Cardiac muscle cell (in vitro differentiated cells and primary cell): ENCODE measurements around the gene USP6NL. TPM values are rescaled to one million over a fixed set of nuclear protein-coding genes. Genes with fewer than 3 reads are reported as not detected.

Source experiments
- DNase-seq, 2 donors: peaks; one replicate each; pipeline versions ENCODE4 v3.0.0 to v3.0.0-alpha.2; 2010 to 2017; ENCODE audit warnings: low read depth in 1 of 2, low spot score in 1 of 2
- H3K27ac ChIP-seq: fragments of 200-600 bp; sonication (generic); 2 replicates; pipeline ENCODE4 v1.5.1; 2016
- H3K27me3 ChIP-seq: fragments of 200-600 bp; sonication (generic); 2 replicates; pipeline ENCODE4 v1.6.0; 2016; ENCODE audit warnings: control low read depth
- H3K36me3 ChIP-seq: fragments of 200-600 bp; sonication (generic); 2 replicates; pipeline ENCODE4 v1.5.1; 2016; ENCODE audit warnings: control low read depth
- H3K4me1 ChIP-seq: fragments of 200-600 bp; sonication (generic); 2 replicates; pipeline ENCODE4 v1.8.1; 2017; ENCODE audit warnings: low read depth, mild to moderate bottlenecking, mixed run types
- H3K4me3 ChIP-seq: fragments of 200-600 bp; sonication (generic); 2 replicates; pipeline ENCODE4 v1.5.1; 2016; ENCODE audit warnings: mild to moderate bottlenecking
- H3K9me3 ChIP-seq: fragments of 200-600 bp; sonication (generic); 2 replicates; pipeline ENCODE4 v1.5.1; 2017; ENCODE audit warnings: low read depth, mild to moderate bottlenecking, control low read depth
- polyA plus RNA-seq: library from polyadenylated mRNA; unstranded; fragments of >200 nt; fragmentation: Nextera tagmentation; extraction: Ambion mirVana; gene quantifications from 2 replicates; pipeline ENCODE4 v1.2.1, GENCODE V29; 2016
- total RNA-seq: library from RNA; depleted of rRNA; stranded (reverse); fragments of >200 nt; gene quantifications from 2 replicates; pipeline ENCODE4 v1.2.3, GENCODE V29; 2016
- TF ChIP-seq, protein P1 (sequence below): IDR thresholded peaks from 2 replicates; pipeline ENCODE4 v1.5.1; 2012; ENCODE audit warnings: low read depth, mild to moderate bottlenecking, low read length

The USP6NL gene
- total and polyA plus RNA-seq, 2 experiments from 2014 or later = 13.6 to 25.4 TPM

DNA sequence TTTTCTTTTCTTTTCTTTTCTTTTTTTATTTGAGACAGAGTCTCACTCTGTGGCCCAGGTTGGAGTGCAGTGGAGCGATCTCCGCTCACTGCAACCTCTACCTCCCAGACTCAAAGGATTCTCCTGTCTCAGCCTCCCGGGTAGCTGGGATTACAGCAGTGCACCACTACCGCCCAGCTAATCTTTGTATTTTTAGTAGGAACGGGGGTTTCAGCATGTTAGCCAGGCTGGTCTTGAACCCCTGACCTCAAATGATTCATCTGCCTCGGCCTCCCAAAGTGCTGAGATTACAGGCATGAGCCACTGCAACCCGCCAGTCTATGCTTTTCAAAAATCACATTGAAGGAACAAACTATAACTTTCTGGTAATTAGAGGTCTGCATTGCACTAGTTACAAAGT, 2.4 kb downstream of the USP6NL start:
- Histone ChIP-seq H3K4me3 (no peak overlapping the region), H3K9me3 (no peaks in the 10 kb centered on the region), H3K36me3 (no peaks in the 10 kb centered on the region), H3K27ac (no peak overlapping the region), H3K27me3 (no peaks in the 10 kb centered on the region), H3K4me1 (peaks cover 10% of the 10 kb centered on the region)
- TF ChIP-seq, protein P1, sequence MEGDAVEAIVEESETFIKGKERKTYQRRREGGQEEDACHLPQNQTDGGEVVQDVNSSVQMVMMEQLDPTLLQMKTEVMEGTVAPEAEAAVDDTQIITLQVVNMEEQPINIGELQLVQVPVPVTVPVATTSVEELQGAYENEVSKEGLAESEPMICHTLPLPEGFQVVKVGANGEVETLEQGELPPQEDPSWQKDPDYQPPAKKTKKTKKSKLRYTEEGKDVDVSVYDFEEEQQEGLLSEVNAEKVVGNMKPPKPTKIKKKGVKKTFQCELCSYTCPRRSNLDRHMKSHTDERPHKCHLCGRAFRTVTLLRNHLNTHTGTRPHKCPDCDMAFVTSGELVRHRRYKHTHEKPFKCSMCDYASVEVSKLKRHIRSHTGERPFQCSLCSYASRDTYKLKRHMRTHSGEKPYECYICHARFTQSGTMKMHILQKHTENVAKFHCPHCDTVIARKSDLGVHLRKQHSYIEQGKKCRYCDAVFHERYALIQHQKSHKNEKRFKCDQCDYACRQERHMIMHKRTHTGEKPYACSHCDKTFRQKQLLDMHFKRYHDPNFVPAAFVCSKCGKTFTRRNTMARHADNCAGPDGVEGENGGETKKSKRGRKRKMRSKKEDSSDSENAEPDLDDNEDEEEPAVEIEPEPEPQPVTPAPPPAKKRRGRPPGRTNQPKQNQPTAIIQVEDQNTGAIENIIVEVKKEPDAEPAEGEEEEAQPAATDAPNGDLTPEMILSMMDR = no peak
- no peak for DNase-seq

DNA sequence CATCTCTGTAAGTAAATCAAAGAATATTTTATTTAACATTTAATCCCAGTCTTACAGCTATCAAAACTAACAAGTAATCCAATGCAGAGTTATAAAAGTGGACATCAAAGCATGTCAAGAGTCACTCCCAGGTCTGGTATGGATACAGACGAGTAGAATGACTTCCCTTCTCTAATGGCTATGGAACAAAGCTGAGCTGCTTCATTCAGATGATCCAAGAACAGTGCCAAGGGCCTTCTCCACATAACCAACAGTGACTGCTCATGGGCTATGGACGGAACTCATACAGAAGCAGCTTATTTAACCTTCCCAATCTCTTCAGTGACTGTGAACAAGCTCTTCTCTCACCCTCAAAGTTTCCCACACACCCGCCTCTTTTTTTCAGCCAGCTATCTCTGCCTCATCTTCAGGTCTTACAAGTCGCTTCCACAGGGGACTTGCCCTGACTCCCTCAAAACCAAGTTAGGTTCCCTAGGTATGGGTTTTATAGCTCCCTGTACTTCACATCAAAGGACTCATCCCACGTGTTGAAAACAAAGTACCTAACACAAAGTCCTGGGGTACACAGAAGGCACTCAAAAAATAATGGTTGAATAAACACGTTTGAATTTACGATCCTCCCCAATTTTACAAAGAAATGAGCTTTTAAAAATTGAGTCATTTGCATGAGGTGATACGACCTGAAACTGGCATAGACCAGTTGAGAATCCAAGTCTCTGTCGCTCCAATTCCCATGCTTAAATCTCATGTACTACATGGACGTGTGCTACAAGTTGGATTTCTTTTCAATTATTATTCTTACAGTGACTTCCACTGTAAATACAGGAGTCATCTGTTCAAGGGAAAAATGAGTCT, 3.1 kb downstream of the USP6NL start:
- TF ChIP-seq, protein P1 = no peak
- H3K4me1 ChIP-seq = peaks cover 17% of the 10 kb centered on the region
- no peaks in the 10 kb centered on the region for H3K9me3 ChIP-seq
- H3K4me3 ChIP-seq = no peak overlapping the region
- no peak for DNase-seq
- no peaks in the 10 kb centered on the region for H3K27me3 ChIP-seq
- H3K27ac ChIP-seq = no peak overlapping the region
- no peaks in the 10 kb centered on the region for H3K36me3 ChIP-seq

DNA sequence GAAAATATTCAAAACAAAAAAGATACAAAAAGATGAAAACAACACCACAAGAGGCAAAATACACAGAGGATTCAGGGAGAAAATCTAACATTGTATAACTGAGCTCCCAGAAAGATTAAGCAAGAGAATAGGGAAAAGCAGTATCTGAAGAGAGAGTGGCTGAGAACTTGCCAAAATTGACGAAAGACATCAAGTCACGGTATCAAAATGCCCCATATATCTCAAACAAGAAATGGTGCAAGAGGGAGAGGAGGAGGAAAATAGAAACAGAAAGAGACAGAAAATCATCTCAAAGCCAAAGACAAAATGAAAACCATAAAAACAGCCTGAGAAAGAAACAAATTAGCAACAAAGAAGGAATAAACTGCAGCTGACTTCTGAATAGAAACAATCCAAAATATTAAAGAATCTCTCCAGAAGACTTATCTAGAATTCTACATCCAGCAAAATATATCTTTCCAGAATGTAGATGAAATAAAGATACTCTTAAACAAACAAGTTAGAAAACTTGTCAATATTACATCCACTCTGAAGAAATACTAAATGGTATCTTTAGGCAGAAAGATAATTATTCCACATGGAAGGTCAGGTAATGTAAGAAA, 5.5 kb downstream of the USP6NL start:
- Histone ChIP-seq H3K27ac (no peak overlapping the region), H3K27me3 (no peaks in the 10 kb centered on the region), H3K36me3 (no peaks in the 10 kb centered on the region), H3K9me3 (no peaks in the 10 kb centered on the region), H3K4me1 (peaks cover 26% of the 10 kb centered on the region), H3K4me3 (no peak overlapping the region)
- TF ChIP-seq, protein P1 = no peak
- DNase-seq = peak in 1 of 2 donors; percentile 61

DNA sequence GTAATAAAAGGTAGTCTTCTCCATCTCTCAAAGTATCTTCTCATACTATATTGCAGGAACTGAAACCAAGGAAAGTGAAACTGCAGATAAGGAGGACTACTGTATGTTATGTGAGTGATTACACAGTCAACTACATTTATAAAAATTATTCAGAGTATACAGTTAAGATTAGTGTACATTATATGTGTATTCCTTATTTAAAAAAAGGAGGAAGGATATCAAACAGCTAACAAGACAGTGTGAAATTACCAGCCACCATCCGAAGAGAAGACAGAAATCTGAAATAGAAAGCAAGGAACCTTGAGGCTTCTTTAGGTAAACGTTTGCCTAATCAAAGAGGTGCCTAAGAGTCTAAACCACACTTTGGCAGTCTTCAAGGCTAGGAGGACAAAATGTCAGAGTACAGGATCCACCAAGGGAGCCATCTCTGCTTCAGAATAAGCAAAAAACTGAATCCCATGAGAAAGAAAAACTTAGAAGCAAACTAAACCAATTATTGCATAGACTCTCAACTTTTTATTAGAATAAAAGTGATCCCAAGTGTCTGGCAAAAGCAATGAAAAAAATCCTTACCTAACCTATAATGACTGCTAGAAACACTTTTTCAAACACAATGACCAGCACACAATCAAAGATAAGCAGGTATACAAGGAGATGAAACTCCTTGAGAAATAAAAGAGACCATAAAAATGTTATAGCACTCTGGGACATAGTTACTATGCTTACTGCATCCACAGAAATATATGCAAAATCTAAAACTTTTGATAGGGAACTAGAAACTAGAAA, 6.4 kb downstream of the USP6NL start:
- TF ChIP-seq, protein P1 = no peak
- H3K4me1 ChIP-seq = peaks cover 25% of the 10 kb centered on the region
- H3K9me3 ChIP-seq = no peaks in the 10 kb centered on the region
- H3K4me3 ChIP-seq = no peak overlapping the region
- H3K27ac ChIP-seq = no peak overlapping the region
- no peak for DNase-seq
- H3K27me3 ChIP-seq = no peaks in the 10 kb centered on the region
- no peaks in the 10 kb centered on the region for H3K36me3 ChIP-seq

DNA sequence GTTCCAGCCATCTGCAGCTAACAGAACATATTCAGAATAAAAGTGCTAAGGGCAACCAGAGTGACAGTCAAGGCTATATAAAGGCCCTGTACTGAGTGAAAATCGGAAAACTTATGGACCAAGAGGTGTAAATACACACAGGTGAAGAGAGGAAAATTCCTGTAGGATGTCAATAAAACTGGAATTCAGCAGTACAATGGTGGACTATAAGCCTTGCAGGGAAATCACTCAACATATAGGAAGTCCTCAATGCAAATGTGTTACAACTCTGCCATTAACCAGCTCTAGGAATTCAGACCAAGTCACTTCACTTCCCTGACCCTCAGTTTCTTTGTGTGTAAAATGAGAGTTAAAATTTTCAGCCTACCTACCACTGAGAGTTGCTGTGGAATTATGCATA, 7.7 kb downstream of the USP6NL start:
- TF ChIP-seq, protein P1 = no peak

More for the DNA sequence above, 7.7 kb downstream of the USP6NL start:
- Histone ChIP-seq H3K9me3 (no peaks in the 10 kb centered on the region), H3K4me3 (no peak overlapping the region), H3K27ac (peak overlapping the region; percentile 20), H3K4me1 (peaks cover 23% of the 10 kb centered on the region), H3K36me3 (no peaks in the 10 kb centered on the region), H3K27me3 (no peaks in the 10 kb centered on the region)
- no peak for DNase-seq
